ENCODE measurements around the gene HGS.

DNA sequence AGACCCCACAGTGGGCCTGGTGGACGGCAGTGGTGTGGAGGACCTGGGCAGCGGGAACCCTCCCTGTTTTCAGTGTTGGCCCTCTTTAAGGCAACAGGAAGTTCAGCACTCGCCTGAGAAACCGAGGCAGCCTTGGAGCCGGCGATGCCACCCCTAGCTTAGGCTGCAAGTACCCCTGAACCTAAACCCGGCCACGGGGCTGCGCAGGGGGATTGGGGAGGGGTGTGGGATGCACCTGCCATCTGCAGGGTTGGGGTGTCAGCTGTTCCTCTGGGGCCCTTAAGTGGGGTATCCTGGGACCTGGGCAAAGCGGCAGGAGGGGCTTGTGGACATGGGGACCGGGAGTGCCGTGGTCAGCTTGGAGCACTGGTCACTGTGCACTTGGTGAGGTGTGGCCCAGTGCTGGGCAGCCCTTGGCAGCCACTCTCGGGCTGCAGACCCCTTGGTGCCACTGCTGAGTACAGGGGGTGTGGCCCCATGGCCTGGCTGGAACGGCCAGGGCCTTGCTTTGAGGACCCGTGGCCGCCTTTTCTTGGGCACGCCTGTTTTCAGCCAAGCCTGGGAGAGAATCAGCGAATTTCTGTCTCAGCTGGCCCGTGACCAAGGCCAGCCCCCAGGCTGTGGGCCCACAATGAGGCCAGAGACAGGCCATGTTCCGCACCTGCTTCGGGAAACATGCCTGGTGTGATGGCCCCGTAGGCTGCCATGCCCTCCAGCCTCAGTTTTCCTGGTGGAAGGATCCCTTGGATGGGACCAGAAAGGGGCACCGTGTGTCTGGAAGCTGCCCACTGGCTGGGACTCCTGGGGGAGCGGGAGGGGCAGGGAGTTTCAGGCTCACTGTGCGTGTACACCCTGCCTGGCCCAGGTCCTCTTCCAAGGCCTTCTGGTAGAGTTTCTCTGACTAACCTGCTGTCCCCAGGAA, 24.2 kb downstream of the HGS start:
- TF ChIP-seq SIN3A (IDR thresholded peaks at IDR 0.05; ENCODE audit: borderline replicate concordance, insufficient read depth, low read depth, low read length) (no peak), CTCF (IDR thresholded peaks at IDR 0.05) (no peak), POLR2AphosphoS5 (IDR thresholded peaks at IDR 0.05; ENCODE audit: low read depth, low read length) (no peak; the same call in 1 of the 2 replicates), REST (IDR thresholded peaks at IDR 0.05; ENCODE audit: insufficient read depth in 1 of 2, low read depth in 2 of 2, low read length in 1 of 2) (no peak), TCF7L2 (IDR thresholded peaks at IDR 0.05; ENCODE audit: low read depth, low read length) (no peak)

Data from Panc1 (cell line).